ENCODE measurements around the gene NTN3.
"Not testable (repeated sequence)": the region's sequence is repeated elsewhere in the genome, so short reads cannot be mapped to it uniquely, and the experiment has no call there.

NTN3 gene

GRCh38 chr16:2432801-2433505 lies 38.1 kb upstream of the NTN3 start:
- TF ChIP-seq CTCF (conservative IDR thresholded peaks at IDR 0.05): no peak
- TF ChIP-seq ZFX (IDR thresholded peaks at IDR 0.05): no peak

GRCh38 chr16:2435236-2435635 lies 35.9 kb upstream of the NTN3 start:
- not testable (repeated sequence) for H3K27ac ChIP-seq

More at GRCh38 chr16:2432801-2433505, 38.1 kb upstream of the NTN3 start:
- no peak overlapping the region for H3K27ac ChIP-seq

- H3K27ac ChIP-seq: no peak overlapping the region
Observed at GRCh38 chr16:2436110-2436509, 35.0 kb upstream of the NTN3 start.

GRCh38 chr16:2437032-2437790 lies 33.9 kb upstream of the NTN3 start:
- H3K27ac ChIP-seq: no peak overlapping the region
- no peak for TF ChIP-seq ZFX (IDR thresholded peaks at IDR 0.05)
- no peak for TF ChIP-seq CTCF (conservative IDR thresholded peaks at IDR 0.05)

More at GRCh38 chr16:2436110-2436509, 35.0 kb upstream of the NTN3 start:
- no peak for TF ChIP-seq ZFX (IDR thresholded peaks at IDR 0.05)
- TF ChIP-seq CTCF (conservative IDR thresholded peaks at IDR 0.05): no peak

GRCh38 chr16:2438121-2438520 lies 33.0 kb upstream of the NTN3 start:
- TF ChIP-seq CTCF (conservative IDR thresholded peaks at IDR 0.05) (no peak), ZFX (IDR thresholded peaks at IDR 0.05) (no peak)
- H3K27ac ChIP-seq: no peak overlapping the region

GRCh38 chr16:2439598-2439997 lies 31.5 kb upstream of the NTN3 start:
- no peak overlapping the region for H3K27ac ChIP-seq
- TF ChIP-seq CTCF (conservative IDR thresholded peaks at IDR 0.05) (no peak), ZFX (IDR thresholded peaks at IDR 0.05) (no peak)

- H3K27ac ChIP-seq: not testable (repeated sequence)
Observed at GRCh38 chr16:2441143-2441804, 29.8 kb upstream of the NTN3 start.

GRCh38 chr16:2443555-2443954 lies 27.5 kb upstream of the NTN3 start:
- no peak overlapping the region for H3K27ac ChIP-seq
- TF ChIP-seq CTCF (conservative IDR thresholded peaks at IDR 0.05) (no peak), ZFX (IDR thresholded peaks at IDR 0.05) (no peak)

Measured in C4-2B (cell line).